ENCODE results near the gene KCNH3. TPM values are rescaled to one million over a fixed set of nuclear protein-coding genes. Genes with fewer than 3 reads are reported as not detected.

KCNH3 gene
- total RNA-seq, 1 experiment from 2014 or later: 0.97 TPM

DNA sequence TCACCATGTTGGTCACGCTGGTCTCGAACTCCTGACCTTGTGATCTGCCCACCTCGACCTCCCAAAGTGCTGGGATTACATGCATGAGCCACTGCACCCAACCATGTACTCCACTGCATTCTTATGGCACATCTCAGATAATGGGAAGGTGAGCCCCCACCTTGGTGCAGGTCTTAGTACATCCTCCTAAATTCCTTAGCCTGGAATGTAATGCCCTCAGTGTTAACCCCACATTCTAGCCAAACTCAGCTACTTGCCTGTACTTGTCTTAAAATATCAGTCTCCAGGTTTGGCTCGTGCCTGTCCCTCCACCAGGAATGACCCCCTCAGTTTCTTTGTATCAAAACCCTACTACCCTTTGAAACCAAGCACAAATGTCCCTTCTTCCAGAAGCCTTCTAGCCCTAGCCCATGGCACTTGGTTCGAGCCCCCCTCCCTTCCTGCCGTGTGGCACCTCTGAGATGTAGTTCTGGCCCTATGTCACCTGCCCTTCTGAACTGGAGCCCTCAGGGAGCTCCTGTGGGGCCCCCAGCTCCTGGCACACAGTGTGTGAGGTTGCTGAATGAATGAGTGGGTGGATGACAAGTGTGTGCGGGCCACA is 8.4 kb downstream of the KCNH3 start:
- no peaks in the 10 kb centered on the region for H3K36me3 ChIP-seq (replicated peaks; ENCODE audit: control insufficient read depth, insufficient read depth, low read length)
- peak; percentile 38 for DNase-seq
- H3K4me3 ChIP-seq (ENCODE audit: insufficient read depth, low read depth, low read length): no peak overlapping the region
- peaks cover 75% of the 10 kb centered on the region for H3K27me3 ChIP-seq (ENCODE audit: control insufficient read depth, insufficient read depth, low read length)

- H3K4me3 ChIP-seq (ENCODE audit: insufficient read depth, low read depth, low read length): peak overlapping the region; percentile 37; the same call in 1 of the 2 replicates
Measured at GRCh38 chr12:49548481-49548821, 9.6 kb downstream of the KCNH3 start.

DNA sequence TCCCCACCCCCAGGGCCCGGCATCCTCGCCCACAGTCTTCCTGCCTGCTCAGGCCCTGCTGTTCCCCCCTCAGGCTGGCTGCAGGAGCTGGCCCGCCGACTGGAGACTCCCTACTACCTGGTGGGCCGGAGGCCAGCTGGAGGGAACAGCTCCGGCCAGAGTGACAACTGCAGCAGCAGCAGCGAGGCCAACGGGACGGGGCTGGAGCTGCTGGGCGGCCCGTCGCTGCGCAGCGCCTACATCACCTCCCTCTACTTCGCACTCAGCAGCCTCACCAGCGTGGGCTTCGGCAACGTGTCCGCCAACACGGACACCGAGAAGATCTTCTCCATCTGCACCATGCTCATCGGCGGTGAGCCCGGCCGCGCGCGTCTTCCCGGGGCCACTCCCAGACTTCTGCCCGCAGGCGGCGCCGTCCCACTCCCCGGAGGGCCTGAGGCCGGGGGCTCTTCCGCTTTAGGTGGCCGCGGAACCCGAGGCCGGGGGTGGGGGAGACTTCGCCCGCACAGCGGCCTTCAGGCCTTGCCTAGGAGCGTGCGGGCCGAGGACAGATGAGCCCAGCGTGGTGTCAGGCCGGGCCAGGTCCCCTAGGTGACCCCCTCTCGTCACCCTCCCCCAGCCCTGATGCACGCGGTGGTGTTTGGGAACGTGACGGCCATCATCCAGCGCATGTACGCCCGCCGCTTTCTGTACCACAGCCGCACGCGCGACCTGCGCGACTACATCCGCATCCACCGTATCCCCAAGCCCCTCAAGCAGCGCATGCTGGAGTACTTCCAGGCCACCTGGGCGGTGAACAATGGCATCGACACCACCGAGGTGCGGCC is 10.2 kb downstream of the KCNH3 start:
- H3K36me3 ChIP-seq (replicated peaks; ENCODE audit: control insufficient read depth, insufficient read depth, low read length): no peaks in the 10 kb centered on the region
- DNase-seq: peak; percentile 95
- peak overlapping the region; percentile 37 for H3K4me3 ChIP-seq (ENCODE audit: insufficient read depth, low read depth, low read length)
- H3K27me3 ChIP-seq (ENCODE audit: control insufficient read depth, insufficient read depth, low read length): peaks cover 56% of the 10 kb centered on the region

More at GRCh38 chr12:49548481-49548821, 9.6 kb downstream of the KCNH3 start:
- no peaks in the 10 kb centered on the region for H3K36me3 ChIP-seq (replicated peaks; ENCODE audit: control insufficient read depth, insufficient read depth, low read length)
- peaks cover 62% of the 10 kb centered on the region for H3K27me3 ChIP-seq (ENCODE audit: control insufficient read depth, insufficient read depth, low read length)
- DNase-seq: no peak

DNA sequence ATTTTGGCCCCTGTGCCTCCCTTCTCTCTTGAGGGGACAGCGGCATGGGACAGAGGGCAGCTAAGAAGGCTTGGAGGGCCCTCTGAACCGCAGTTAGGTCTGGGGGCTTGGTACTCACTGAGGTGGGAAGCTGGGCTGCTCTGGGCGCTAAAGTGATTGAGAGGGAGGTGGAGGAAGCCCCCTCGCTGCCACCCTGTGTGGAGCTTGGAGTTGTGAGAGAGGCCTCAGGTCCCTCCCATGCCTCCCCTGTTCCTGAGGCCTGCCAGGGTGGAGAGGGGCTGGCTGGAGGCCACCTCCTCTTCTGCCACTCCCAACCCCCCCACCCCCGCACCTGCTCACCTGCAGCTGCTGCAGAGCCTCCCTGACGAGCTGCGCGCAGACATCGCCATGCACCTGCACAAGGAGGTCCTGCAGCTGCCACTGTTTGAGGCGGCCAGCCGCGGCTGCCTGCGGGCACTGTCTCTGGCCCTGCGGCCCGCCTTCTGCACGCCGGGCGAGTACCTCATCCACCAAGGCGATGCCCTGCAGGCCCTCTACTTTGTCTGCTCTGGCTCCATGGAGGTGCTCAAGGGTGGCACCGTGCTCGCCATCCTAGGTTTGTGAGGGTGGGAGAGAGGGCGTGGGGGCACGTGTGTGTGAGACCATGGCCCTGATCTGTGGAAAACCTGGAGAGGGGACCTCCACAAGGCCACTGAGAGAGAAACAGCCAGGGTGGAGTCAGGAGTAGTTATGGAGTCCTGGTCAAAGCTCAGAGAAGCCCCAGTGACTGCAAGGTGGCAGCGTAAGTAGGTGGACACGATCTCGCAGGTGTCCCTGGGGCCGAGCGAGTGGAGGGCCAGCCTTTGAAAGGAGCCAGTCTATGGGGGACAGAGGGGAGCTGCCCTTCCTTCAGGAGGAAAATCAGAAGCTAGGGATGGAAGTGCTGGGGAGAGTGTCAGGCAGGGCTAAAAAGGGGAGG is 11.2 kb downstream of the KCNH3 start:
- Histone ChIP-seq H3K36me3 (replicated peaks; ENCODE audit: control insufficient read depth, insufficient read depth, low read length) (no peaks in the 10 kb centered on the region), H3K4me3 (ENCODE audit: insufficient read depth, low read depth, low read length) (no peak overlapping the region)

DNA sequence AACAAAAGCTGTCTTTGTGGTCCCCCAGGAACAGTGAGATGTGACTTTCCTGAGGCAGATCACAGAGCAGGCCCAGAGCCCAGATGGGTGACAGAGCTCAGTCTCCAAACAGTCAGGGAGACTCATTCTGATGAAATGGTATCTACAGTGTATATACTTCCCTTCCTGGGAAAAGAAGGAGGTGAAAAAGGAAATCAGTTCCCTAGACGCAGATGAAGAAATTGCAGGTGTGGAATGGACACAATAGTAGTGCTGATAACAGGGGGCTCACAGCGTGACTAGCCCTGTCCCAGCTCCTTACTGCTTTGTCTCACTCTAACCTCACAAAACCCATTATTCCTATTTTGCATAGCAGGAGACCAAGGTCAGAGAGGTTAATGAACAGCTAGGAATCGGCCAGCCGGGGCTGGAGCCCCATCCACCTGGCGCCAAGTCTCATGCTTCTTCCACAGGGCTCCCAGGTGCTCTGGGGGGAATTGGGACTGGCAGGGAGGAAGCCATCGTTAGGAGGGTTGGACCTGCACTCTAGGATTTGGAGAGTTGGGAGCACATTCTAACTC is 11.9 kb downstream of the KCNH3 start:
- DNase-seq: peak; percentile 24
- H3K27me3 ChIP-seq (ENCODE audit: control insufficient read depth, insufficient read depth, low read length): peaks cover 41% of the 10 kb centered on the region
- no peaks in the 10 kb centered on the region for H3K36me3 ChIP-seq (replicated peaks; ENCODE audit: control insufficient read depth, insufficient read depth, low read length)

More for the DNA sequence above, 11.2 kb downstream of the KCNH3 start:
- H3K27me3 ChIP-seq (ENCODE audit: control insufficient read depth, insufficient read depth, low read length): peaks cover 46% of the 10 kb centered on the region
- peak; percentile 68 for DNase-seq

DNA sequence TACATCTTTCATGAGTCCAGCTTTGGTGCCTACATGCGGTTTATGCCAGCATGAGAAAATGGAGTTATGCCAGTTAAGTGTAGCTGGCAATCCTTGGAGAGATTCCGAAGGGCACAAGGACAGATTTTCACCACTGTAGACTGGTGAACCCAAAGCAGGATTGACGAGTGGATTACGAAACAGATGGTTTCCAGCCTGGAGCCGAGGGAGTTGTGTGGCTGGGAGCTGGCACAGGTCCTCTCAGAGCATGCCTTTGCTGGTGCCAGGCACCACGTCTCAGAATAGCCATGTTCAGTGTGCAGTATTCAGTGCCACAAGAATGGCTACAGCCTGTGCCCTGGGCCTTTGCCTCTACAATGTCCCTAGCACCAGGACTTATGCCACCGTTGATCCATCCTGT is 13.2 kb downstream of the KCNH3 start:
- peaks cover 32% of the 10 kb centered on the region for H3K27me3 ChIP-seq (ENCODE audit: control insufficient read depth, insufficient read depth, low read length)
- peak; percentile 16 for DNase-seq
- H3K36me3 ChIP-seq (replicated peaks; ENCODE audit: control insufficient read depth, insufficient read depth, low read length): peaks cover 1% of the 10 kb centered on the region
- H3K4me3 ChIP-seq (ENCODE audit: insufficient read depth, low read depth, low read length): no peak overlapping the region

More for the DNA sequence above, 11.9 kb downstream of the KCNH3 start:
- H3K4me3 ChIP-seq (ENCODE audit: insufficient read depth, low read depth, low read length): no peak overlapping the region

GRCh38 chr12:49552425-49552824 is 13.6 kb downstream of the KCNH3 start:
- Histone ChIP-seq H3K27me3 (ENCODE audit: control insufficient read depth, insufficient read depth, low read length) (peaks cover 28% of the 10 kb centered on the region), H3K36me3 (replicated peaks; ENCODE audit: control insufficient read depth, insufficient read depth, low read length) (peaks cover 1% of the 10 kb centered on the region), H3K4me3 (ENCODE audit: insufficient read depth, low read depth, low read length) (no peak overlapping the region)
- peak; percentile 21 for DNase-seq

- no peak for DNase-seq
- H3K4me3 ChIP-seq (ENCODE audit: insufficient read depth, low read depth, low read length): no peak overlapping the region
- peaks cover 24% of the 10 kb centered on the region for H3K27me3 ChIP-seq (ENCODE audit: control insufficient read depth, insufficient read depth, low read length)
- H3K36me3 ChIP-seq (replicated peaks; ENCODE audit: control insufficient read depth, insufficient read depth, low read length): peaks cover 1% of the 10 kb centered on the region
Measured at GRCh38 chr12:49552899-49553298, 14.1 kb downstream of the KCNH3 start.

DNA sequence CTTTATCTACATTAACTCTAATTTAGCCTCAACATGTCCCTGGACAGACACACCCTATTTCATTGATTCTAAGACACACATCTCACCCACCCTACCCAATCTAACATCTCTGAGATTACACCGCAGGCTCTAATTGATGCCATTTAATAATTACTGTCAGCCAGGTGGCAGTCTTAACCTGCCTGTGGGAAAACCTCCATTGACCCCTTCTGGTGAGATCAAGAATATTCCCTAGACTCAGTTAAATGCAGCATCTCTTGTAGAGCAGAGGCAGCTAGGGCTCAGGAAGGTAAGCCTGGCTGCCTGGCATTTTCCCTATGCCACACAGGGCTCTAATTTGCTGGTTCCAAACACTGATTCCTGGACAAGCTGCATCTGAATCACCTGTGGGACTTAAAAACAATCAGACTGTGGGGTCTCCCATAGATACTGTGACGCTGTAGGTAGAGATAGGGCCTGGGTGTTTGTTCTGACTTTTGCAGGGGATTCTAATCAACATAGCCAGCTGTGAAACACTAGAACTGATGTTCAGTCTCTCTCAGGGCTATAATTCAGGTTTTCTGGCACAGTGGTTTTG is 14.8 kb downstream of the KCNH3 start:
- peaks cover 17% of the 10 kb centered on the region for H3K27me3 ChIP-seq (ENCODE audit: control insufficient read depth, insufficient read depth, low read length)
- DNase-seq: peak; percentile 89
- H3K4me3 ChIP-seq (ENCODE audit: insufficient read depth, low read depth, low read length): no peak overlapping the region
- H3K36me3 ChIP-seq (replicated peaks; ENCODE audit: control insufficient read depth, insufficient read depth, low read length): peaks cover 5% of the 10 kb centered on the region

DNA sequence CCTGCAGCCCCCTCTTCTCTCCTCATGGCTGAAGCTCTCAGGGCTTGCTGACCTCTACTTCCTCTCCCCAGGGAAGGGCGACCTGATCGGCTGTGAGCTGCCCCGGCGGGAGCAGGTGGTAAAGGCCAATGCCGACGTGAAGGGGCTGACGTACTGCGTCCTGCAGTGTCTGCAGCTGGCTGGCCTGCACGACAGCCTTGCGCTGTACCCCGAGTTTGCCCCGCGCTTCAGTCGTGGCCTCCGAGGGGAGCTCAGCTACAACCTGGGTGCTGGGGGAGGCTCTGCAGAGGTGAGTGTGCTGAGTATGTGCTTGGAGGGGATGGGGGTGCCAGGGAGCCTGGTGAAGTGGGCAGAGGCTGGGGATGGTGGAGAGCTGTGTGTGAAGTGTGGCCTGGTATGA is 15.4 kb downstream of the KCNH3 start:
- peaks cover 9% of the 10 kb centered on the region for H3K36me3 ChIP-seq (replicated peaks; ENCODE audit: control insufficient read depth, insufficient read depth, low read length)
- H3K27me3 ChIP-seq (ENCODE audit: control insufficient read depth, insufficient read depth, low read length): peaks cover 10% of the 10 kb centered on the region
- no peak overlapping the region for H3K4me3 ChIP-seq (ENCODE audit: insufficient read depth, low read depth, low read length)
- DNase-seq: peak; percentile 45

DNA sequence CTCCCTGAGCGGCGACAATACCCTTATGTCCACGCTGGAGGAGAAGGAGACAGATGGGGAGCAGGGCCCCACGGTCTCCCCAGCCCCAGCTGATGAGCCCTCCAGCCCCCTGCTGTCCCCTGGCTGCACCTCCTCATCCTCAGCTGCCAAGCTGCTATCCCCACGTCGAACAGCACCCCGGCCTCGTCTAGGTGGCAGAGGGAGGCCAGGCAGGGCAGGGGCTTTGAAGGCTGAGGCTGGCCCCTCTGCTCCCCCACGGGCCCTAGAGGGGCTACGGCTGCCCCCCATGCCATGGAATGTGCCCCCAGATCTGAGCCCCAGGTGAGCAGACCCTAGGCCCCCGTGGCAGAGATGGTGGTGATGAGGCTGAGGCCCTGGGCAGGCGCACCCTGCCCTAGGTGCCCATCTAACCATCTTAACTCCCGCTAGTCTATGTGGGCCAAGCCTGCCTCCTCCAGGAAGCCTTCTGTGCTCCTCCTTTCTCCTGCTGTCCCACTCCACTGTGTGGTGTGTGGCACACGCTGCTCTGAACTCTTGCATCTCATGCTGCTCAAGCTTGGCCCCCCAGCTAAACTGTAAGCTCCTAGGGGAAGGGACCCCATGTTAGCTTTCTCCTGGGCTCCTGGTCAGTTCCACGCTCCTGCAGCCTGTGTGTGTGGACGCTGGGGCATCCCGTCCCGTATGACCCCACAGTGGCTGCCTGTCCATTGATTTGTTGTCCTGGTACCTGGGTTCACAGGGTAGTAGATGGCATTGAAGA is 17.0 kb downstream of the KCNH3 start:
- DNase-seq: peak; percentile 45
- Histone ChIP-seq H3K36me3 (replicated peaks; ENCODE audit: control insufficient read depth, insufficient read depth, low read length) (peaks cover 22% of the 10 kb centered on the region), H3K4me3 (ENCODE audit: insufficient read depth, low read depth, low read length) (no peak overlapping the region), H3K27me3 (ENCODE audit: control insufficient read depth, insufficient read depth, low read length) (no peaks in the 10 kb centered on the region)

- DNase-seq: no peak
- no peak overlapping the region for H3K4me3 ChIP-seq (ENCODE audit: insufficient read depth, low read depth, low read length)
Measured at GRCh38 chr12:49556391-49557186, 17.8 kb downstream of the KCNH3 start.

More at GRCh38 chr12:49556391-49557186, 17.8 kb downstream of the KCNH3 start:
- Histone ChIP-seq H3K36me3 (replicated peaks; ENCODE audit: control insufficient read depth, insufficient read depth, low read length) (peaks cover 27% of the 10 kb centered on the region), H3K27me3 (ENCODE audit: control insufficient read depth, insufficient read depth, low read length) (no peaks in the 10 kb centered on the region)

All from H7 (cell line).